Stimulated activated CD8-positive, alpha-beta memory T cell treated with anti-CD3 and anti-CD28 coated beads, Interleukin-7, amount 100 ng/mL, for 1 hour (primary cell): ENCODE measurements around the gene PPM1N.
A peak's percentile ranks its signal among the peaks of the same experiment; 100 is the strongest.

ENCODE experiments used
- DNase-seq, 2 donors: peaks; one replicate each; pipeline ENCODE4 v3.0.0-alpha.2; 2020; ENCODE audit warnings: low read depth in 2 of 2

Gene PPM1N

GRCh38 chr19:45469945-45470761 lies 28.1 kb upstream of the PPM1N start:
- DNase-seq = no peak

- no peak for DNase-seq
Observed at GRCh38 chr19:45470762-45471081, 27.5 kb upstream of the PPM1N start.

- DNase-seq = no peak
Observed at GRCh38 chr19:45471111-45471930, 26.9 kb upstream of the PPM1N start.

GRCh38 chr19:45471931-45472562 lies 26.2 kb upstream of the PPM1N start:
- no peak for DNase-seq

- DNase-seq = no peak
Observed at GRCh38 chr19:45472563-45473366, 25.5 kb upstream of the PPM1N start.

GRCh38 chr19:45473367-45473681 lies 24.9 kb upstream of the PPM1N start:
- DNase-seq = no peak

GRCh38 chr19:45473682-45474605 lies 24.3 kb upstream of the PPM1N start:
- no peak for DNase-seq

- no peak for DNase-seq
Observed at GRCh38 chr19:45474606-45475521, 23.4 kb upstream of the PPM1N start.

- no peak for DNase-seq
Observed at GRCh38 chr19:45475537-45476291, 22.5 kb upstream of the PPM1N start.

GRCh38 chr19:45476304-45476703 lies 21.9 kb upstream of the PPM1N start:
- DNase-seq = no peak

GRCh38 chr19:45477186-45477585 lies 21.1 kb upstream of the PPM1N start:
- DNase-seq = no peak

GRCh38 chr19:45477713-45478453 lies 20.4 kb upstream of the PPM1N start:
- DNase-seq = no peak

- peak; percentile 78 to 83 for DNase-seq
Observed at GRCh38 chr19:45478454-45479238, 19.6 kb upstream of the PPM1N start.

- no peak for DNase-seq
Observed at GRCh38 chr19:45483033-45483432, 15.2 kb upstream of the PPM1N start.

GRCh38 chr19:45484273-45484945 lies 13.8 kb upstream of the PPM1N start:
- no peak for DNase-seq

GRCh38 chr19:45485305-45486077 lies 12.8 kb upstream of the PPM1N start:
- peak; percentile 91 to 97 for DNase-seq
